Thyroid gland (tissue), 4 donors: Measurements from ENCODE around the gene SIPA1L3. TPM values are rescaled to one million over a fixed set of nuclear protein-coding genes. Genes with fewer than 3 reads are reported as not detected.

Experiments
- DNase-seq, 2 donors: peaks; one replicate each; pipeline ENCODE4 v3.0.0-alpha.2; 2019
- H3K27ac ChIP-seq, 3 donors: fragments of 200-600 bp; sonication (generic); 1 replicate in 2 of 3; 2 replicates in 1 of 3; pipeline ENCODE4 v1.5.1; 2016 to 2019; ENCODE audit warnings: mild to moderate bottlenecking in 1 of 3, moderate library complexity in 1 of 3
- H3K27me3 ChIP-seq: fragments of 200-600 bp; sonication (generic); one replicate; pipeline ENCODE4 v1.5.1; 2019
- H3K36me3 ChIP-seq, 2 donors: fragments of 200-600 bp; sonication (generic); one replicate each; pipeline ENCODE4 v1.5.1; 2016 to 2019
- H3K4me1 ChIP-seq, 2 donors: fragments of 200-600 bp; sonication (generic); one replicate each; pipeline ENCODE4 v1.5.1; 2017 to 2019
- H3K4me3 ChIP-seq, 3 donors: fragments of 200-600 bp; sonication (generic); replicated peaks in 1 of 3; 1 replicate in 2 of 3; 2 replicates in 1 of 3; pipeline ENCODE4 v1.5.1; 2016; ENCODE audit warnings: mild to moderate bottlenecking in 1 of 3
- H3K9me3 ChIP-seq: fragments of 200-600 bp; sonication (generic); one replicate; pipeline ENCODE4 v1.5.1; 2017
- POLR2A ChIP-seq, 2 donors: fragments of 450-650 bp; IDR thresholded peaks; one replicate each; pipeline ENCODE4 v1.6.1; 2017; ENCODE audit warnings: antibody characterized with exemption in 2 of 2, mild to moderate bottlenecking in 2 of 2, moderate library complexity in 1 of 2
- WGBS, 2 donors: methylation state at CpG; one replicate each; pipeline ENCODE4 v1.1.5; 2017; 5-methylcytosine and 5-hydroxymethylcytosine counted together
- intact Hi-C: fragments of 100-400 bp; cut with DNase I; formaldehyde crosslinking; loops from one replicate; pipeline ENCODE4 v1.15.1; 2023
- total RNA-seq, 4 donors: library from RNA; depleted of rRNA; stranded (reverse); fragments of >200 nt; gene quantifications; one replicate each; pipeline ENCODE4 v1.2.3, GENCODE V29; 2016
- TF ChIP-seq, protein P1 (sequence below), 6 experiments: fragments of 200-600 bp in 3 of 6; fragments of 450-650 bp in 3 of 6; sonication (generic) in 3 of 6; IDR thresholded peaks; one replicate each; pipeline ENCODE4 v1.5.1; 2016 to 2019; ENCODE audit warnings: antibody characterized with exemption in 6 of 6, mild to moderate bottlenecking in 2 of 6, inconsistent platforms in 1 of 6, moderate library complexity in 1 of 6

SIPA1L3 gene
- total RNA-seq, 4 donors from 2014 or later = 39.4 to 130 (median 116) TPM

DNA sequence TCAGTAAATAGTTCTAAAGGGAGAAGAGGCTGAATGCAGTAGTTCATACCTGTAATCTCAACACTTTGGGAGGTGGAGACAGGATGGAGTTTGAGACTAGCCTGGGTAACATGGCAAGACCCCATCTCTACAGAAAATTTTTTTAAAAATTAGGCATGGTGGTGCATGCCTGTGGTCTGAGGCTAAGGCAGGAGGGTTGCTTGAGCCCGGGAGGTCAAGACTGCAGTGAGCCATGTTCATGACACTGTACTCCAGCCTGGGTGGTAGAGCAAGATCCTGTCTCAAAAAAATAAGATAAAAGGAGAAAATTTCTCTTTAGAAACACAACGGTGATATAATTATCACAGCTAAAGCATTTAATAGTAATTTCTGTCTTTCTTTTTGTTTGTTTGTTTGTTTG, 57.1 kb downstream of the SIPA1L3 start:
- H3K9me3 ChIP-seq = no peaks in the 10 kb centered on the region
- intact Hi-C loops = no loop called here
- H3K4me3 ChIP-seq = no peak overlapping the region
- no peaks in the 10 kb centered on the region for H3K27me3 ChIP-seq
- H3K27ac ChIP-seq = peak overlapping the region; percentile 22 to 57 (median 43)
- peaks cover 26 to 36% of the 10 kb centered on the region in 2 donors for H3K4me1 ChIP-seq
- WGBS, 2 donors = 91 to 95% methylated on average over 2 of the region's 2 CpGs
- no peaks in the 10 kb centered on the region for H3K36me3 ChIP-seq
- DNase-seq = no peak
- TF ChIP-seq POLR2A (IDR thresholded peaks at IDR 0.05) = no peak
- TF ChIP-seq, protein P1, sequence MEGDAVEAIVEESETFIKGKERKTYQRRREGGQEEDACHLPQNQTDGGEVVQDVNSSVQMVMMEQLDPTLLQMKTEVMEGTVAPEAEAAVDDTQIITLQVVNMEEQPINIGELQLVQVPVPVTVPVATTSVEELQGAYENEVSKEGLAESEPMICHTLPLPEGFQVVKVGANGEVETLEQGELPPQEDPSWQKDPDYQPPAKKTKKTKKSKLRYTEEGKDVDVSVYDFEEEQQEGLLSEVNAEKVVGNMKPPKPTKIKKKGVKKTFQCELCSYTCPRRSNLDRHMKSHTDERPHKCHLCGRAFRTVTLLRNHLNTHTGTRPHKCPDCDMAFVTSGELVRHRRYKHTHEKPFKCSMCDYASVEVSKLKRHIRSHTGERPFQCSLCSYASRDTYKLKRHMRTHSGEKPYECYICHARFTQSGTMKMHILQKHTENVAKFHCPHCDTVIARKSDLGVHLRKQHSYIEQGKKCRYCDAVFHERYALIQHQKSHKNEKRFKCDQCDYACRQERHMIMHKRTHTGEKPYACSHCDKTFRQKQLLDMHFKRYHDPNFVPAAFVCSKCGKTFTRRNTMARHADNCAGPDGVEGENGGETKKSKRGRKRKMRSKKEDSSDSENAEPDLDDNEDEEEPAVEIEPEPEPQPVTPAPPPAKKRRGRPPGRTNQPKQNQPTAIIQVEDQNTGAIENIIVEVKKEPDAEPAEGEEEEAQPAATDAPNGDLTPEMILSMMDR (IDR thresholded peaks at IDR 0.05) = no peak

GRCh38 chr19:37966211-37966661, 59.2 kb downstream of the SIPA1L3 start:
- WGBS, 2 donors = 85 to 97% methylated on average over 7 of the region's 8 CpGs
- TF ChIP-seq, protein P1 (IDR thresholded peaks at IDR 0.05) = no peak
- TF ChIP-seq POLR2A (IDR thresholded peaks at IDR 0.05) = no peak
- no peak for DNase-seq
- H3K9me3 ChIP-seq = no peaks in the 10 kb centered on the region
- H3K27me3 ChIP-seq = no peaks in the 10 kb centered on the region
- no peak overlapping the region for H3K27ac ChIP-seq
- peaks cover 26 to 33% of the 10 kb centered on the region in 2 donors for H3K4me1 ChIP-seq
- intact Hi-C loops = no loop called here
- no peak overlapping the region for H3K4me3 ChIP-seq
- no peaks in the 10 kb centered on the region for H3K36me3 ChIP-seq

DNA sequence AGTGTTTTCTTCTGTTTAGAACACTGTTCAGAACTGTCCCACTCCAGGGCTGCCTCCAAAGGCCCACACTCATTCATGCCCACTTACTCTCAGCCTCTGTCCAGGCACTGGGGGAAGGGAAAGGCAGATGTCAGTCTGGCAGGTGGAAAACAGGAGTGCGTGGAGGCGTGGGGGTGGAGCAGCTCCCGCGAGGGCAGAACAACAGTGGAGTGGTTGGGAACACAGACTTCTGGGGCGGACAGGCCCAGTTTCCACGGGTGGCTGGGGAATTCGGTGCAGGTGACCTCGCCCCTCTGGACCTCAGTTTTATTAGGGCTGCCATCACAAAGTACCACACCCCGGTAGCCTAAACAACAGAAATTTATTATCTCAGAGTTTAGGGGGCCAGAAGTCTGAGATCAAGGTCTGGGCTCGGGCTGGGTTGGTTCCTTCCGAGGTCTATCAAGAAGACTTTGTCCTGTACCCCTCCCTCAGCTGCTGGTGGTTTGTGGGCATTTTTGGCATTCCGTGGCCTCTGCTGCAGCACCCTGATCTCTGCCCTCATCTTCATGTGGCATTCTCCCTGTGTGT, 59.7 kb downstream of the SIPA1L3 start:
- Histone ChIP-seq H3K36me3 (no peaks in the 10 kb centered on the region), H3K27me3 (no peaks in the 10 kb centered on the region), H3K4me3 (no peak overlapping the region), H3K27ac (no peak overlapping the region), H3K9me3 (no peaks in the 10 kb centered on the region), H3K4me1 (peaks cover 26 to 33% of the 10 kb centered on the region in 2 donors)
- WGBS, 2 donors = 77 to 81% methylated on average over 12 of the region's 12 CpGs
- intact Hi-C loops = no loop called here
- peak; percentile 49 to 58 for DNase-seq
- TF ChIP-seq, protein P1 (IDR thresholded peaks at IDR 0.05) = no peak
- TF ChIP-seq POLR2A (IDR thresholded peaks at IDR 0.05) = no peak

GRCh38 chr19:37969695-37970094, 62.7 kb downstream of the SIPA1L3 start:
- peaks cover 8 to 10% of the 10 kb centered on the region in 2 donors for H3K4me1 ChIP-seq
- TF ChIP-seq, protein P1 (IDR thresholded peaks at IDR 0.05) = no peak
- TF ChIP-seq POLR2A (IDR thresholded peaks at IDR 0.05) = no peak
- no peak for DNase-seq
- H3K27me3 ChIP-seq = no peaks in the 10 kb centered on the region
- WGBS, 2 donors = 85 to 92% methylated on average over 5 of the region's 5 CpGs
- no peak overlapping the region for H3K4me3 ChIP-seq
- no peak overlapping the region for H3K27ac ChIP-seq
- no peaks in the 10 kb centered on the region for H3K36me3 ChIP-seq
- no peaks in the 10 kb centered on the region for H3K9me3 ChIP-seq
- intact Hi-C loops = no loop called here

DNA sequence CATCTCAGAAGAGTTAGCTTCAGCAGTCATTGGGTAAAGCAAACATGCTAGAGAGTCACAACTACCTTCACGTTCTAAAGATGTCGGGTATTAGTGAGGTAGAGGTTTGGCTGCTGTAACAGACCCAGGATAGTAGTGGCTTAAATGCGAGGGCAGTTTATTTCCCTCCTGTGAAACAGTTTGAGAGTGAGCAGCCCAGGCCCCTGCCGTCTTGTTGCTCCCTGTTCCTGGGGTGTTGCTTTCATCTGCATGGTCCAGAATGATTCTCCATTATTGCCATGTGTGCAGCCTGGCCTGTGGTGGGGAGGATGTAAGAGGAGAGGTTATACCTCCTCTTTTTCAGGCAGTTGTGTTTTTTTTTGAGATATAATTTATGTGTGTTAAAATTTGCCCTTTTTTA, 63.7 kb downstream of the SIPA1L3 start:
- Histone ChIP-seq H3K4me3 (no peak overlapping the region), H3K9me3 (no peaks in the 10 kb centered on the region), H3K36me3 (no peaks in the 10 kb centered on the region), H3K27ac (no peak overlapping the region), H3K4me1 (peaks cover 8 to 10% of the 10 kb centered on the region in 2 donors), H3K27me3 (no peaks in the 10 kb centered on the region)
- no peak for DNase-seq
- intact Hi-C loops = no loop called here
- WGBS, 2 donors = 95 to 98% methylated on average over 4 of the region's 4 CpGs
- TF ChIP-seq, protein P1 (IDR thresholded peaks at IDR 0.05) = no peak
- TF ChIP-seq POLR2A (IDR thresholded peaks at IDR 0.05) = no peak
